Activated naive CD8-positive, alpha-beta T cell (primary cell): ENCODE results near the gene COL12A1.
"Not testable (repeated sequence)": the region's sequence is repeated elsewhere in the genome, so short reads cannot be mapped to it uniquely, and the experiment has no call there.

Experiments used
- H3K27ac Mint-ChIP-seq: one replicate; pipeline ENCODE4 v1.8.0; 2021; ENCODE audit warnings: mixed read lengths
- H3K27me3 Mint-ChIP-seq: one replicate; pipeline ENCODE4 v1.8.0; 2021; ENCODE audit warnings: mixed read lengths
- H3K36me3 Mint-ChIP-seq: one replicate; pipeline ENCODE4 v1.8.0; 2021; ENCODE audit warnings: mixed read lengths
- H3K4me1 Mint-ChIP-seq: one replicate; pipeline ENCODE4 v1.8.0; 2021; ENCODE audit warnings: low read depth, mixed read lengths
- H3K4me3 Mint-ChIP-seq: one replicate; pipeline ENCODE4 v1.8.0; 2021; ENCODE audit warnings: mild to moderate bottlenecking, mixed read lengths
- H3K9me3 Mint-ChIP-seq: one replicate; pipeline ENCODE4 v1.8.0; 2021; ENCODE audit warnings: low read depth, mixed read lengths

The COL12A1 gene

DNA sequence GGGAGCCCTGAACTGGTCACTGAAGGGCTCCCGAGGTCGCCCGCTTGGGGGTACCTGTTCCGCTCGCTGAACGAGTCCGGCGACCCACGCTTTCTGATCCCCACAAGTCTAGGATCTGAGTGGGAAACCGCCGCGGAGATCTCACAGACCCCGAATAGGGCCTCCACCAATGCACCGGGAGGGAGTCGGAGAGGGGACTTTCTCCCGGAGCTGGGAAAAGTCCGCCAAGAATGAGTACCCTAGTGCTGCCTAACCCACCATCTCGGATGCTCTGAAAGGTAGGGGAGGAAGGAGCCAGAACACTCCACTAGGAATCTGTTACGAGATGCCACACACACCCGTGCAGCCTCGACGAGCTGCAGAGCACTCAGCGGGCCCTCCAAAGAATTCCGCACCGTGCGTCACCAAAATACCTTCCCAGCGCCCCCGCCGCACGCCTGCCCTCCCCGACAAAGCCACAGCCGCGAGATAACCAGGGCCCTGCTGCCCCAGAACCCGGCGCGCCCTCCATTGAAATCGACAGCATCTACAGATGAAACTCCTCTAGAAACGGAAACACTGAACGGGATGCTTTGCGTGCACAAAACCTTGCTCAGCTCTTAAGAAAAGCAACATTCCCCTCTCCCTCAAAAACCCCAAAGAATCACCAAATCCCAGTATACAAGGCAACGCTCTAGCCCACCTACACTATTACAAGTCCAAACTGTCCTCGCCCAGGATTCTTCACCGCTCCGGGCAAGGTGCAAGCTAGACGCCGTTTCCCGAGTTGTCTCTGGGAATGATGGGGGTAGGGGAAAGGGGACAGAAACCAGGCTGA is 686 bp downstream of the COL12A1 start:
- H3K4me1 Mint-ChIP-seq, result peaks cover 59% of the 10 kb centered on the region

DNA sequence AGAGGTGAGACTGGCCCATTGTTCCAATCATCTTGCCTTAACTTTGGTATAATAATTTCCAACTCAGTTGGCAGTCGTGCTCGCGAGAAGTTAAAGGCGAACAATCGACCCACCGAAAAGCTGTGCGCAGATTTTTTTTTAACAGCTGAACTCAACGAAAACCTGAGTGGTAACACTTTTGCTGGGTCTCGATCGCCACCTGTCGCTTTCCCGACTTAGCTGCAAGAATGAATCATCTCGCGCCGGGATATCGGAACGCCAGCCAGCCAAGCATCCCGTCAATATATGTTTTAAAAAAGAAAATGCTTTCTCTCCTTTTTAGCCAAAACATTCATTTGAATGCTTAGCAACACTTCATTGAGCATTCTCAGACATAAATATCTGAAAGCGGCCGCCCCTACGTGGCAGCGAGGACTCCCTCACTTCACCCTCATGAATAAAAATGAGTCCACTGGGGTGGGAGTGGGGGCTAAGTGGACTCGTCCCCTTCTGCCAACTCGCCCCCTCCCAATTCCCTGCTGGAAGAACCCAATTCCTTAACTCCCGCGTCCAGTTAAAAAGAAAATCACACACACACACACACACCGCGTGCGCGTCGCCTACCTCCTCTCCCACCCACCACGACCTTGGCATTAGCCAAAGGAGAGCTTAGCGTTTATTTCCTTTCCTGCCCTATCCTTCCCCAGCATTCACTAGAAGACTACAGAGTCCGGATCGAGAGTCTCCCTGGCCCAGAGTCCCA is 1.5 kb downstream of the COL12A1 start:
- Mint-ChIP-seq H3K9me3 (no peaks in the 10 kb centered on the region), H3K4me1 (peaks cover 59% of the 10 kb centered on the region), H3K27ac (no peak overlapping the region), H3K36me3 (no peaks in the 10 kb centered on the region), H3K27me3 (peaks cover 62% of the 10 kb centered on the region), H3K4me3 (peak overlapping the region; percentile 71)

More for the DNA sequence above, 686 bp downstream of the COL12A1 start:
- Mint-ChIP-seq H3K27ac (no peak overlapping the region), H3K36me3 (no peaks in the 10 kb centered on the region), H3K27me3 (peaks cover 56% of the 10 kb centered on the region), H3K9me3 (no peaks in the 10 kb centered on the region), H3K4me3 (peak overlapping the region; percentile 71)

GRCh38 chr6:75203721-75204120 is 2.1 kb downstream of the COL12A1 start:
- Mint-ChIP-seq H3K36me3 (no peaks in the 10 kb centered on the region), H3K27me3 (peaks cover 59% of the 10 kb centered on the region), H3K27ac (no peak overlapping the region), H3K9me3 (no peaks in the 10 kb centered on the region), H3K4me3 (peak overlapping the region; percentile 32), H3K4me1 (peaks cover 56% of the 10 kb centered on the region)

- no peaks in the 10 kb centered on the region for H3K36me3 Mint-ChIP-seq
- H3K4me3 Mint-ChIP-seq, result peak overlapping the region; percentile 58
- peaks cover 48% of the 10 kb centered on the region for H3K4me1 Mint-ChIP-seq
- H3K27me3 Mint-ChIP-seq, result peaks cover 59% of the 10 kb centered on the region
- H3K9me3 Mint-ChIP-seq, result no peaks in the 10 kb centered on the region
- H3K27ac Mint-ChIP-seq, result no peak overlapping the region
Measured at GRCh38 chr6:75202676-75203131, 3.1 kb downstream of the COL12A1 start.

DNA sequence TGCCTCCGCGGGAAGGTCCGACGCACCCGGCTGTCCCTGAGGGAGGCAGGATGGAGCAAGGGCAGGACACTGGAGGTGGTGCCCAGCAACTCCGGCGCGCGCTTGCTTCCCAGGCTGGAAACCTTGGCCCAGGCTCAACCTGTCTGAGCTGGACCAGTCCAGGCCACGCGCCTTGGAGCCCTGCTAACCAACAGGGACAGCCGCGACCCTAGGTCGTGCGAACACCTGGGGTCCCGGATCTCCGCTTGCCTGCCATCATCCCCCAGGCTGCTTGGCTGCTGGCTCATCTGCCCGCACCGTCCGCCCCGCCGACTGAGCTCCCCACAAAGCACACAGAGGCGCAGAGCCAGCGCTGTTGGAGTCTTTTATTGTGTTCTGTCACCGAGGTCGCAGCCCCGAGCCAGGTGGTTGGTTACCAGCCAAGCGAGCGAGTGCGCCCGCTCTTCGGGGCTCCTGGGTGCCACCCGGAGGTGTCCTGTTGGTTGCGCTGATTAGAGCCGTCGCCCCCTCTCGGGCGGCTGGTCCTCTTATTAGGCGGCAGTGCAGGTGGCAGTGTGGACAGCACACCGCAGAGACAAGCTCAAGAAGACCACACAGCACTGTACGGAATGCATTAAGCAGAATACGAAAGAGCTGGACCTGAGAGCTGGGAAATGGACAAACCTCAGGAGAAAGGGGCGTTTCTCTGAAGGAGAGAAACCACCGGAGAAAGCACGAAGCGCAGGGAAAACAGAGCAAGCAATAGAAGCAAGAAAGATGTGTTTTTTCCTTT is 3.8 kb downstream of the COL12A1 start:
- Mint-ChIP-seq H3K36me3 (no peaks in the 10 kb centered on the region), H3K9me3 (no peaks in the 10 kb centered on the region), H3K27me3 (peaks cover 53% of the 10 kb centered on the region), H3K4me1 (peaks cover 41% of the 10 kb centered on the region), H3K4me3 (peak overlapping the region; percentile 72), H3K27ac (no peak overlapping the region)

DNA sequence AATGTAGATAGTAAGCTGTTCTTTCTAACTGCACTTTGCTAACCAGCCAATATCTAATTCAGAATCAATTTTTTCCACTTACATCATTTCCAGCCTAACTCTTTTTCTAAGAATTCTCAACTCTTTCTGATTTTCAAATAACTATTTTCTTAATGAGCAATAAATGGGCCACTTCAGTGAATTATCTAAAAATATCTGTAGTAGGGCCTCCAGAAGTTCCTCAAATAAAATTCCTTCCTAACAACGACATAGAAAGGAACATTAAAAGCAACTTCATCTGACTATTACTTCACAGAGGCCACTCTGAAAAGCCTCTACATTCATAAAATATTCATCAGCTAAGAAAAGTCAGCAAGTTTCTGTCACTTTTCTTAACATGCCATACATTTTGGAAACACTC is 4.8 kb downstream of the COL12A1 start:
- Mint-ChIP-seq H3K9me3 (no peaks in the 10 kb centered on the region), H3K36me3 (no peaks in the 10 kb centered on the region), H3K4me1 (peaks cover 32% of the 10 kb centered on the region), H3K4me3 (no peak overlapping the region), H3K27ac (no peak overlapping the region), H3K27me3 (peaks cover 46% of the 10 kb centered on the region)

DNA sequence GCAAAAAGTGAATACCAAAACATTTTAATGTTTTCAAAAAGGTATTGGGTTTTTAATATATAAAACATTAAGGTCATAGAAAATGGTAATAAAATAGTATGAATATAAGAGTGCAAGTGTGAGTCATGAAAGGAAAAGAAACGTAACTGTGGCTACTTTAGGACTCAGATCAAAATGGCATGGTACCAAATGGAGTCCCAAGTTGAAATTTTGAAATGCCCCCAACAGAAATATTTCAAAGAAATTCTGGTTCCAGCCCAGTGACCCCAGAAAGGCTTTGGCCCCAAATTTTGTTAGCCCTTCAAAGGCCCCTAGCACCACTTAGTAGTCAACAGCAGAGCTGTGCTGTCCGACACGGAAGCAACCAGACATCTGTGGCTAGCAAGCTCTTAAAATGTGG is 6.0 kb downstream of the COL12A1 start:
- no peak overlapping the region for H3K4me3 Mint-ChIP-seq
- H3K36me3 Mint-ChIP-seq, result no peaks in the 10 kb centered on the region
- peaks cover 22% of the 10 kb centered on the region for H3K4me1 Mint-ChIP-seq
- no peak overlapping the region for H3K27ac Mint-ChIP-seq
- H3K9me3 Mint-ChIP-seq, result no peaks in the 10 kb centered on the region
- peaks cover 39% of the 10 kb centered on the region for H3K27me3 Mint-ChIP-seq

DNA sequence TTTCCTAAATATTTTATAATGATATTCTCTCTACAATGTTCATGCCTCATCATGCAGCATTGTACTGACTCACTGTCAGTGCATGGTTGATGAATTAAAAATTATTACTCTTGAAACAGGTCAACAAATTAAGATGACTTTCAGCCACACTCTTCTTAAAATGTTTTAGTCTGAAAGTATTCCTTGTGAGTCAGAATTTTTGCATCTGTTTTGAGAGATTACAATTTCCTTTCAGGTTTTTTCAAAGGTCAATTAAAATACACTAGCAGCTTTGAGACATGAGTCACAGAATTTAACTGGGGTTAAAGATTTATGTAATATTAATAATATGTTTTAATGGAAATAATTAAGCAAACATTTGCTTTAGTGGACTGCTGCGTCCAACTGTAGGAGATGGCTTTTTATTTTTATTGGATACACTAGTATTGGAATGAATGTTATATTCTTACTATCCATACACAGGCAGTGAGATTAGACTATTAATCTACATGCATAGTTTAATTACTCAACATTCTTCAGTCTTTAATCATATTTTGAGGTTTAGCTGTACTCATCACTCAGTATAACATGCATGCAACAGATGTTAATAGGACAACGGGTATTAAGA is 9.7 kb downstream of the COL12A1 start:
- Mint-ChIP-seq H3K9me3 (no peaks in the 10 kb centered on the region), H3K27me3 (peaks cover 14% of the 10 kb centered on the region), H3K4me1 (no peaks in the 10 kb centered on the region), H3K27ac (no peak overlapping the region), H3K36me3 (no peaks in the 10 kb centered on the region), H3K4me3 (no peak overlapping the region)

GRCh38 chr6:75188221-75188925 is 17.5 kb downstream of the COL12A1 start:
- H3K9me3 Mint-ChIP-seq, result no peaks in the 10 kb centered on the region
- no peak overlapping the region for H3K4me3 Mint-ChIP-seq
- H3K36me3 Mint-ChIP-seq, result no peaks in the 10 kb centered on the region
- no peak overlapping the region for H3K27ac Mint-ChIP-seq
- peaks cover 9% of the 10 kb centered on the region for H3K27me3 Mint-ChIP-seq
- no peaks in the 10 kb centered on the region for H3K4me1 Mint-ChIP-seq

DNA sequence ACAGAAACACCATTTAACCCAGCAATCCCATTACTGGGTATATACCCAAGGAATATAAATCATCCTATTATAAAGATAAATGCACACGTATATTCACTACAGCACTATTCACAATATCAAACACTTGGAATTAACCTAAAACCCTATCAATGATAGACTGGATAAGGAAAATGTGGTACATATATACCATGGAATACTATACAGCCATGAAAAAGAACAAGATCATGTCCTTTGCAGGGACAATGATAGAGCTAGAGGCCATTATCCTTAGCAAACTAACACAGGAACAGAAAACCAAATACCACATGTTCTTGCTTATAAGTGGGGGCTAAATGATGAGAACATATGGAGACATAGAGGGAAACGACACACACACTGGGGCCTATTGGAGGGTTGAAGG is 19.3 kb downstream of the COL12A1 start:
- H3K27me3 Mint-ChIP-seq, H3K4me3 Mint-ChIP-seq, H3K4me1 Mint-ChIP-seq, H3K27ac Mint-ChIP-seq, H3K9me3 Mint-ChIP-seq, H3K36me3 Mint-ChIP-seq: not testable (repeated sequence)

DNA sequence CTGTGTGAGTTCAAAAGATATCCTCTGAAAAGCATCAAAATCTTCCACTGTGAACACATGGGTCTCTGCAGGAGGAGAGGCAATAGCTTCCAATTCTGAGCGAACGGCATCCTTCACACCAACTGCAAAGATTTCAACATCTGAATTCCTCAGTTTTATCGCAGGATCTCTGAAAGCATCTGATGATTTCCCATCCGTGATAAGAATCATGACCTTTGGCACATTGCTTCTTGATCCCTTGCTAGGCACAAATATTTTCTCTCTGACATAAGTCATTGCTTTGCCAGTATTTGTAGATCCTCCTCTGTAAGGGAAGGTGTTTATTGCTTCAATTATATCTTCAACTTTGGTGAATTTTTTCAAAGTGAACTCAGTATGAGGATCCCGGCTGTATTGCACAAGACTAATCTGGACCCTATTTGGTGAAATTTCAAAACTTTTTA is 22.7 kb downstream of the COL12A1 start:
- H3K27me3 Mint-ChIP-seq, result peaks cover 6% of the 10 kb centered on the region

DNA sequence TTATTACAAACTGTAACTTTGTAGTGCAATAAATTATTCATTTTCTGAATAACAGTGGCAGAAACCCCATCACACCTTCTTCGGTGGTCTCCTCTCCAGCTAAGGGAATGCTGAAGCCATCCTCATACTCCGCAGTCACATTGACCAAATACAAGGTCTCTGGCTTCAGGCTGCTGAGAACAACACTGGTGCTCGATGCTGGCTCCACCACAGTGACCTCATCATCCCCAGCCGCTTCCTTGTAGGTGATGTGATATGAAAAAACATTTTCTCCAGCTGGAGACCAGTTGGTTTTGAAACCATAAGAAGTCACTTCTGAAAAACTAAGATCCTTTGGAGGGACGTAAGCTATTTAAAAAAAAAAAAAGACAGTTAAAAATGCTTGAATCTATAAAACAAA is 25.0 kb downstream of the COL12A1 start:
- Mint-ChIP-seq H3K4me1 (no peaks in the 10 kb centered on the region), H3K36me3 (no peaks in the 10 kb centered on the region), H3K9me3 (no peaks in the 10 kb centered on the region), H3K27me3 (peaks cover 8% of the 10 kb centered on the region), H3K4me3 (no peak overlapping the region), H3K27ac (no peak overlapping the region)

More for the DNA sequence above, 22.7 kb downstream of the COL12A1 start:
- Mint-ChIP-seq H3K27ac (no peak overlapping the region), H3K4me3 (no peak overlapping the region), H3K9me3 (no peaks in the 10 kb centered on the region), H3K36me3 (no peaks in the 10 kb centered on the region), H3K4me1 (no peaks in the 10 kb centered on the region)

DNA sequence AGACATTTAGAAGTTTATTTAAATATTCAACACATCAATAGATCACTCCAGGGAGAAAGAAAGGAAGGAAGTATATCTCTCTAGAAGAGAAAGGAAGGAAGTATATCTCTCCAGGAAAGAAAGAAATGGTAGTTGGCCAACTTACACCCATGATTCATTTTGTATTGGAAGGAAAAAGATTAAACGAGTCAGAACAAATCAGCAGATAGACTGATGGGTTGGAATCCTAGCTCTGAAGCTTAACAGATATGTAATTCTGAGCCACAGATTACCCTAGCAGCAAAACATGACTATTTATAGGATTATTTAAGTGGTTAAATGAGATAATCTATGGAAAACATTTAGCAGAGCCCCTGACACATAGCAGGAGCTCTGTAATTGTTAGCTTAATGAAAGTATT is 27.1 kb downstream of the COL12A1 start:
- Mint-ChIP-seq H3K9me3 (no peaks in the 10 kb centered on the region), H3K27ac (no peak overlapping the region), H3K4me1 (no peaks in the 10 kb centered on the region), H3K36me3 (no peaks in the 10 kb centered on the region), H3K27me3 (peaks cover 9% of the 10 kb centered on the region), H3K4me3 (no peak overlapping the region)

DNA sequence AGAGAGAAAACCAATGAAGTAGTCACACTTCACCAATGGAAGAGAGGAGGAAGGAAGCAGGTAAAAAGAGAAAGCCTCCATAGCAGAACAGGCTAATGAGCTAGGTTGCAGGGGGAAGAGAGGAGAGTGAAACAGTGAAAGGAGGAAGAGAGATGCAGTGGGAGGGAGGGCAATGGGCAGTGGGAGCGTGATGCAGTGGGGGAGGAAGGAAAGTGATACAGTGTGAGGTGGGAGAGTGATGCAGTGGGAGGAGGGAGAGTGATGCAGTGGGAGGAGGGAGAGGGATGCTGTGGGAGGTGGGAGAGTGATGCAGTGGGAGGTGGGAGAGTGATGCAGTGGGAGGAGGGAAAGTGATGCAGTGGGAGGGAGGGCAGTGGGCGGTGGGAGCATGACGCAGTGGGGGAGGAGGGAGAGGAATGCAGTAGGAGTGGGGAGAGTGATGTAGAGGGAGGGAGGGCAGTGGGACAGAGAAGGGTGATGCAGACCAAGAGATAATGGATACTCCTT is 29.7 kb downstream of the COL12A1 start:
- Mint-ChIP-seq H3K4me3 (no peak overlapping the region), H3K27me3 (peaks cover 9% of the 10 kb centered on the region), H3K9me3 (no peaks in the 10 kb centered on the region), H3K36me3 (no peaks in the 10 kb centered on the region), H3K4me1 (no peaks in the 10 kb centered on the region), H3K27ac (no peak overlapping the region)
